Measurements from ENCODE around the gene TSHZ2.
A peak's percentile ranks its signal among the peaks of the same experiment; 100 is the strongest.

TSHZ2 gene

DNA sequence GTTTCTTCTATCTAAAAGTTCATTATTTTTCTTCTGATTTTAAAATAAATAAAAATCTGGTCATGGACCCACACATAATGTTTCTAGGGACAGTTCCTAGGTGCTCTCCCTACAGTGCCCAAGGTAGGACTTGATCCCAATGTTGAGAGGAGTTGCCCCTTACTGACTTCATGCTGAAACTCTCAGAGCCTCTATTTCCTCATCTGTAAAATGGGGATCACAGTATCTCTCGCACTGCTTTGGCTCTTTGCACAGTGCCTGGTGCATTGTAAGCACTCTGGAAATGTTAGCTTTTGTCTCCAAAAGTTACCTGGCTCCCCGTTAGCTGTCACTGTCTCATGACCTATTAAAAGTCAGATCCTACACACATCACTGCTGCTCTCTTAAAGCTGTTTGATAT is 205.5 kb downstream of the TSHZ2 start:
- DNase-seq, result no peak

GRCh38 chr20:53179749-53180148 is 207.6 kb downstream of the TSHZ2 start:
- DNase-seq, result no peak

DNA sequence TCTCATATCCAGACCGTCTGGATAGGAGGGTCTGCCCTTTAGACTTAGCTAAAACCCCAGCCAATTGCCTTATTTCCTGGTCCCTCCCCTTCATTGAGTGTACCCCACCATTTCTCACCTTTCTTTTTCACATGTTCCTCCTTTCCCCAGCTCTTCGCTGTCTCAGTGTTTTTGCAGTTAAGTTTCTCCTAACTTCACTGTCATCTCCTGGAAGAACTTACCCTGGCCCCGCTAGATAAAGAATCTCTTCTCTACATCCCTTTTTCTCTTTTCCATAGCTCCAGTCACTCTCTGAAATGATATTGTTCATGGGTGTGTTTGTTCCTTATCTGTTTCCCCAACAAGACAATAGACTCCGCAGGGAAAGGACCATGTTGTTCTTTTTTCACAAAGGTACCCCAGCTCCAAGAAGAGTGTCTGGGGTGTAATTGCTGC is 208.8 kb downstream of the TSHZ2 start:
- no peak for DNase-seq

DNA sequence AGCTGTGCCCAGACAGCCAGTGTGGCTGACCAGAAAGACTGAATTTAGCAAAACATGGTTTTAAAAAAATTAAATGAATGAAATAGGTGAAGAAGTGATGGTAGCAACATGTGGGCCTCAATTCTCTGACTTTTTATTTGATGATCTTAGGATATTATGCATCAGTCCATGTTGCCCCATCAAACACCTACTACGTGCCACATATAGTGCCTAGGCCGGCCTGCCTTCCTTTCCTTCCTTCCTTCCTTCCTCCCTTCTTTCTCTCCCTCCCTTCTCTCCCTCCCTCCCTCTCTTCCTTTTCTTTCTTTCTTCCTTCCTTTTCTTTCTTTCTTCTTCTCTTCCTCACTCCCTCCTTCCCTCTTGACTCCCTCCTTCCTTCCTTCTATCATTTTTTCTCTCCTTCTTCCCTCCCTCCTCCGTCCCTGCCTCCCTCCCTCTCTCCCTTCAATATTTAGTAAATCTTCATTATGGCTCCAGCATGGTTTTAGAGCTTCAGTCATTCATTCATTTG is 209.8 kb downstream of the TSHZ2 start:
- no peak for DNase-seq

DNA sequence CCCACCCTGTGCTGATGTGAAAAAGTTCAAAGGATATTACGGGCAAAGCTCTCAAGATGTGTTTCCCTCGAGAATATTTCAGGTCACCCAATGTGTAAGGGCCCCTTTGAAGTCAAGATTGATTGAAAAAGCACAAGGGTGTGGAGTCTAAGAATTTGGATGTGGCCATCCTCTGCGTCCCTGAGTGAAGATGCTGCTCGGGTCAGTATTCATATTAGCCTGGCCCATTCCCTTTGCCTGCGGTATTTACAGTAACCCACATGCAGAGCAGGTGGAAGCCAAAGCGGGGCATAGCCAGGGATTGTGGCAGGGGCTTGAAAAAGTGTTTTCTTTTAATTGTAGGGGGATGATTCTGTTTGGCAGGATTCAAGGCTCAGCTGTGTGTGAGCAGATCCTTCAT is 211.0 kb downstream of the TSHZ2 start:
- DNase-seq, result no peak

DNA sequence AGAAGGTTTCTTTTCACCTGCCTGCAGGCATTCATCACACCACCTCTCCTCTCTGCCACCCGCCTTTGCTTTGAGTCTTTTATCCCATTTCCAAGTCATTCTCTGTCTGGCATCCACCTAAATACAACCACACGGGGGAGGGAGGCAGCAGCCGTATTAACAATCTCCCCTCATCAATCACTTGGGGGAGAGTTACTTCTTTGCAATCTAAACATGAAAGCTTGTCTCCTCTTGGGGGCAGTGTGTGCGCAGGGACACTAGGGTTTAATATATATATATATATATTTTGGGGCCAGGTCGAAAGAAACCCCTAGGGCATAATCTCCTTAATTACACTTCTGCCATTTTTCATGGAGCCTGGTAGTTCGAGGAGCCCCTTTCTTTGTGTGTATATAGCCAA is 214.5 kb downstream of the TSHZ2 start:
- DNase-seq, result no peak

GRCh38 chr20:53187392-53188068 is 215.4 kb downstream of the TSHZ2 start:
- DNase-seq, result no peak

- no peak for DNase-seq
Observed at GRCh38 chr20:53190225-53190624, 218.1 kb downstream of the TSHZ2 start.

DNA sequence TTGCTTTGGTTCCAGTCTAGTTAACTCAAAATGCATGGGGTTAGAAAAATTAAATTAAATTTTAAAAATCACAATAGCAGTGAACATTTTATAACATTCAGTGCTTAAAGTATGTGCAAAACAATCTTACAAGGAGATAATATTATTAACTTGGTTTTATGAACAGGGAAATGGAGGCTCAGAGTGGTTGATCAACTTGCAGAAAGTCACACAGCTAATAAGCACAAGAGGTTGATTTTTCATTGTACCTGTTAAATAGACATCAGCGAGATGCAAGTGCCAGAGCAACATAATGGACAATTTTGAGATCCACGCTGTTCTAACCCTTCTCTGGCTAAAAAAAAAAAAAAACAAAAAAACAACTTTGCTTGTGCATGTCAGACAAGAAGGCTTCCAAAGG is 219.8 kb downstream of the TSHZ2 start:
- no peak for DNase-seq

DNA sequence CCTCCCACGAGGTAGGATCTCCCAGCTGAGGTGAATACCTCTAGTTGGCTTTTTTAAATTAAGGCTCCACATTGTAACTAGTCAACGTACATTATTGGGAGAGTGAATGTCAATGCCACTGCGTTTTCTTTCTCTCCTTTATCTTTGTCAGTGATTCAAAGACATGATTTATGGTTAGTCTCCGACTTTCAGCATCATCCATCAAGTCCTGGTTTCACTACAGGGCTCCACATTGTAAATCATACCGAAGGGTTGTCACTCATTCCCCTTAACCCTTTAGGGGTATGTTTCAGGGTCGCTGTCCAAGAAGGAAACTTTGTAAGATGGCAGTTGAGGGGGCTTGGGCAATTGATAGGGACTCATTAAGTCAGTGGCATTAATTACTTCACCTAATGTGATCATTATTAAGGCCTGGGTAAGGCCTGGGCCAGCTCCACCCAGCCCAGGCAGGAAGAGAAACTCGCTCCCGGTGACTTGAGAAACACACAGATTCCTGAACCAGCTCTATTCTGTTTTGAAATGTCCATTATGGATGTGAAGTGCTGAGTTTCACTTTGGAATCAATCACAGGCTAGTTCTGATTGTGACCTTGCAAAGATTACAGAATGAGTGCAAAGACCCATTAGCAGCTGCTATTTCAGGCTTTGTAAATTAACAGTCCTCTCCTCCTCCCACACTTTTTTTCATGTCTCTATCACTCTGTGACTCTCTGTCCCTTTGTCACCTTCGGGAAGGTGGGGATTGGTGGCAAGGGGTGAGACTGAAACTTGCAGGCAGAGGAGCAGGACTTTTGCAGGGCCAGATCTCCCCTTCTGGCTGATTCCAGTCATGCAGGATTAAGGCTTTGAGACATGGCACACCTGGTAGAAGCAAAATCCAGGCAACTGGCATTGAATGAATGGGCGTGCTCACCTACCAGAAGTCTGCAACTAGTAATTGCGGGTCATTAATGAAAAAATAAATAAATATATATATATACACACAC is 222.4 kb downstream of the TSHZ2 start:
- DNase-seq, result no peak

DNA sequence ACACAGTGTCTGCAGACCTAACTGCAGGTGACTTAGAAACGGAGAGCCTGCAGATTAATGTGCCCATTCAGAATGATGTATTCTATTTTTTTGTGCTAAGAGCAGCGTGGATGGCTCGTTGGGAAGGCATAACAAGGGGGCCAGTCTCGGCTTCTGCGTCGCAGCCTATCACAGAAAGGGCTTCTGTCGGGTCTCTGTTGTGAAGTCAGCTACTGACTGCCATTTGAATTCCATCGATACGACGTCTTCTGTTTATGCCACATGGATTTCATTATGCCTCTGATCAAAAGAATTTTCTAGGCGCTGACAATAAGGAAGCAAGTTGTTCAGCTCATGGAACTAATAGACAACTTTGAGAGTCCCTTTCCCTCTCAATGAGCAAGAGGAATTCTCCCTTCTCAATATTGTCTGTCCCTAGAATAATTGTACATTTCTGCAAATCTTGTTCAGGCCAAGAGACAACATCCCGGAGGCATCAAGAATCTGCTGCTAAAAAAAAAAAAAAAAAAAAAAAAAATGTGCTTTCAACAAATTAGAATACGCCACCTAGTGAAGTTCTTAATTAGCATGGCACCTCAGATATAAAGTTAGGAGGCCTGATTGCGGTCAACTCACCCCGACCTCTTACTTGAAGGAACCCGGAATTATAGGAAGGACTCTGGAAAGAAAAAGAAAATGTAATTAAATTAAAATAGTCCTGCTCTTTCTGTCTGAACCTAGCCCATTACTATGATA is 223.9 kb downstream of the TSHZ2 start:
- no peak for DNase-seq

GRCh38 chr20:53201588-53201987 is 229.4 kb downstream of the TSHZ2 start:
- no peak for DNase-seq

- DNase-seq, result no peak
Observed at GRCh38 chr20:53202777-53203176, 230.6 kb downstream of the TSHZ2 start.

- no peak for DNase-seq
Observed at GRCh38 chr20:53205046-53205445, 232.9 kb downstream of the TSHZ2 start.

DNA sequence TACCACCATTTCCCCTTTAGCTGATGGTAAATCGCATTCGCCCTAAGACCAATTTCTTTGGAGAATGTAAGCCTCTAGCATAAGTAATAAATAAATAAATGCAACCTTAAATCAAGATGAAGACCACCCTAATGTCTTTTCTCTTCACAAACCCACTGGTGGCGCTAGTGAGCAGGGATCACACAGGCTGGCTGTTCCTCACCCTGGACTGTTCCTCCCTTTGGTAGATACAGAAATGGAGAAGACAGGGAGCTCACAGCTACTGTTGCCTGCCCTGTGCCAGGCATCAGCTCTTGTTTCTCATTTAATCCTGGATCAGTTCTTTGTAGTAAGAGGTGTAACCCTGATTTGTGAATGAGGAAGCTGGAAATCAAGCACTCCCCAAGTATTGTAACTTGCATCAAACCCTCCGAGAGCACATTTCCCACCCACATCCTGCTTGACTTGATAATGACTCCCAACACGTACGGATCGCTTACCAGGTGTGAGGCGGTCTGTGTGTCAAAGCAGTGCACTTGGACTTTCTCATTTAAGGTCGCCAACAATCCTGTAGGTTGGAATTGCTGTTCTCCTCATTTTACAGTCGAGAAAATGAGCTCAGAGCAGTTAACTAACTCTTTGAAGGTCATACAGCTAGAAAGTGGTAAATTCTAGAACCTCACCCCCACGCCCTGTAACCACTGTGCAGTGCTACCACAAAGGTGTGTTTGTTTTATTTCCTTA is 236.1 kb downstream of the TSHZ2 start:
- no peak for DNase-seq

DNA sequence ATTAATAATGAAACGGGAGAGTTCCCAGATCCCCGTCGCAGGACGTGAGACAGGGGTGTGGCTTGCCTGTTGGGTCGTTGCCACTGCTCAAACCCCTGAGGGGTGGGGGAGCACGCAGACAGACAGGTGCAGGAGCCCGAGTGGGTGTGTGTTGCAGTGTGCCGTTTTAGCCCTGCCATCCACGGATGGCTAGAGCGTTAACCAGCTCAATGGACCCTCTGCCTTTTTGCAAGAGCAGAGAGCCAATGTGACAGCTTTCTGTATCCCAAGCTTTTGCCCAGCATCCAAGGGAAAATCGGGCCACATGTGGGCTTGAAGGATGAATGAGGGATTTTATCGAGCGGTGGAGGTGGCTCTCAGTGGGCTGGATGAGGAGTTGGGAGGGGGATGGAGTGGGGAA is 237.9 kb downstream of the TSHZ2 start:
- DNase-seq, result no peak

DNA sequence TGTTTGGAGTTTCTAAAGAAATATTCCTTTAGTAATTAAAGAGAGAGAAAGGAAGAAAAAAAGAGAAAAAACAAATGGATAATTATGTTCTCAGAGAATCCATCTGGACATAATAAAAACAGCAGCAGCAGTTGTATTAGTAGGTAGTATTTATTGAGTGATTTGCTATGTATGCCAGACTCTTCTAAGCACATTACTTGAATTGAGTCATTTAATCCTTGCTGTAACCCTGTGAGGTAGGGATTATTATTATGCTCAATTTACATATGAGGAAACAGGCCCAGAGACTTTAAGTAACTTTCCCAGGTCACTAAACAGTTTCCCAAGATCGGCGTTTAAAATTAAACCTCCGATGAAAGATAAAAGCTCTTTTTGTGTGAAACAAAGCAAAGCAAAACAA is 238.8 kb downstream of the TSHZ2 start:
- DNase-seq, result no peak

DNA sequence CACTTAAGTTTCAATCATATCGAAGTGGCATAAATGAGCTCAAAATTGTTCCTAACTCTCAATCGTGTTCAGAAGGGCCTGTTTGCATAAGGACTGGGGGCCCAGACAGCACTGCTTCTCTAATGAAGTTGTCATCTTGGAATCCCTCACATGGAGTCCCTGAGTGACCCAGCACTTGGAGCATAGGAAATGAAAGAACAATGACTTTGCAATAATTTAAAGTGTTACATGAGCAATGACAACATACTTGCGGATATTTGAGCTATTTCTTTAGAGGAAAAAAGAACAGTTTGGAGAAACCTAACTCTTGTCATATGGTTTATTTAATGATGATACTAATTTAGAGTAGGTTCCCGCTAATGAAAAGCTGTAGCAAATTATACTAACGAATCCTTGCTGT is 239.9 kb downstream of the TSHZ2 start:
- no peak for DNase-seq

DNA sequence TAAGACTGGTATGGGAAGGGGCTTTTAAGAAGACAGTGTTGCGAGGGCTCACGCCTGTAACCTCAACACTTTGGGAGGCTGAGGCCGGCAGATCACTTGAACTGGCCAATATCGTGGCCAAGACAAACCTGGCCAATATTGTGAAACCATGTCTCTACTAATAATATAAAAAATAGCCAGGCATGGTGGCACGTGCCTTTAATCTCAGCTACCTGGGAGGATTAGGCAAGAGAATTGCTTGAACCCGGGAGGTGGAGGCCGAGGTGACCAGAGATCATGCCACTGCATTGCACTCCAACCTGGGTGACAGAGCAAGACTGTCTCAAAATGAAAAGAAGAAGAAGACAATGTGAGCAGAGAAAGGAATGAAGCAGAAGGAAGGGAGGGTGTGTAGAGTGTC is 242.2 kb downstream of the TSHZ2 start:
- no peak for DNase-seq

DNA sequence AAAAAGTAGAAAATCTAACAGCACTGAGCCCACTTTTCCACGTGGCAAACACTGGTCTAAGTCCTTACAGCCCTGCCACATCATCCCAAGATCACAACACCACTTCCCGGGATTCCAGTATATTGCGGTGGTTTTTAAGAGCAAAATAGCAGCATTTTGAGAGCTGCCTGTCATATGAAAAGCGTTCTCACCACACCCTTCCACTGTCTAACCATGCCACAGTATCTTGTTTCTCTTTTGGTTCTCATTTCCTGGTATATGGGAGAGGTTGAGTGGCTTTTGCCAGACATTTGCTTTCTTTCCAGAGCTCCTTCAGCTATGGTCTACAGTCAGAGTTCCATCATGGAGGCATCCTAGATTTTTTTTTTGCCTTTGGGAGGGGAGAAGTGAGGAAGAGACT is 243.0 kb downstream of the TSHZ2 start:
- no peak for DNase-seq

- DNase-seq, result no peak
Observed at GRCh38 chr20:53216478-53216855, 244.3 kb downstream of the TSHZ2 start.

DNA sequence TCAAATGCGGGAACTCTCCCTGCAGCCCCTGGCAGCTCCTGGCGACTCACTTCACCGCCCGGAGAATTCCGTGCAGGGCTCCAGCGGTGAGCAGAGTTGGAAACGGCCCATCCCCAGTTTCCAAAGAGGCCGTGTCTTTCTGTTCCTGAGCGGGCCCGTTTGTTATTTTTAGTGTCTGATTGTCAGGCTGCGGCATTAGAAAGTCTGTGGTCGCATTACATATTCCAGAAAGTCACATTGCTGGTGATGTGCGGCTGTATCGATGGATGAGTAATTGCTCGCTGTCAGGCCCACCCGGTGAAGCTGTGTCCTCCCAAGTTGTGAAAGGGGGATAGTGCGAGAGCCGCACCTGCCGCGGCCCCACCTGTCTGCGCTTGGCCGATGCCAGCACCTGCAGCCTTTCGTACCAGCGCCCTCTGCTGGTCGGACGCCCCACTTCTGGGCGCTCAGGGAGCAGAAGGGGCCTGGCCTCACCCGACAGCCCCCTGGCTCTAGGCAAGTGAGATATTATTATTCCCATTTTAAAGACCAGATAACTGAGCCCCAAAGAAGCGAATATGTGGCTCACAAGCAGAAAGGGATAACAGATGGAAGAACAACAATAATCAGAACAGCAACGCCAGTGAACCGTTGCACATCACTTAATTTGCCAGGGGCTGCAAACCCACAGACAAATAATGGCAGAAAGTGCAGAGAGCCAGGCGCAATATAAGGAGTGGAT is 244.9 kb downstream of the TSHZ2 start:
- DNase-seq, result peak; percentile 36
